Effector memory CD8-positive, alpha-beta T cell (primary cell): Measurements from ENCODE around the gene BASP1.
"Not testable (repeated sequence)": the region's sequence is repeated elsewhere in the genome, so short reads cannot be mapped to it uniquely, and the experiment has no call there.

Experiments
- ATAC-seq: fragments of 150-1000 bp; cut with Tn5 transposase; replicated peaks from 2 replicates; pipeline ENCODE4 v1.10.0; 2021; ENCODE audit warnings: mild to moderate bottlenecking, moderate library complexity
- DNase-seq, 3 experiments: peaks; one replicate each; pipeline ENCODE4 v3.0.0; 2021
- H3K27ac Mint-ChIP-seq, 2 donors: one replicate each; pipeline ENCODE4 v1.8.0; 2022; ENCODE audit warnings: mild to moderate bottlenecking in 2 of 2, mixed read lengths in 2 of 2, moderate library complexity in 2 of 2
- H3K27me3 Mint-ChIP-seq, 2 donors: one replicate each; pipeline ENCODE4 v1.8.0; 2022; ENCODE audit warnings: mixed read lengths in 2 of 2
- H3K36me3 Mint-ChIP-seq: one replicate; pipeline ENCODE4 v1.8.0; 2022; ENCODE audit warnings: mild to moderate bottlenecking, moderate library complexity, mixed read lengths; ENCODE audit not compliant: insufficient read depth
- H3K4me1 Mint-ChIP-seq, 2 donors: one replicate each; pipeline ENCODE4 v1.8.0; 2022; ENCODE audit warnings: low read depth in 2 of 2, mixed read lengths in 2 of 2
- H3K4me3 Mint-ChIP-seq, 2 donors: one replicate each; pipeline ENCODE4 v1.8.0; 2022; ENCODE audit warnings: mild to moderate bottlenecking in 2 of 2, mixed read lengths in 2 of 2, moderate library complexity in 2 of 2
- H3K9me3 Mint-ChIP-seq, 2 donors: one replicate each; pipeline ENCODE4 v1.8.0; 2022; ENCODE audit warnings: mixed read lengths in 2 of 2

BASP1 gene

GRCh38 chr5:17235731-17236330 lies 18.4 kb downstream of the BASP1 start:
- DNase-seq (no peak), ATAC-seq (no peak)
- Mint-ChIP-seq H3K36me3 (no peaks in the 10 kb centered on the region), H3K4me3 (no peak overlapping the region), H3K27ac (no peak overlapping the region), H3K4me1 (no peaks in the 10 kb centered on the region), H3K9me3 (peaks cover 5 to 6% of the 10 kb centered on the region in 2 donors), H3K27me3 (no peaks in the 10 kb centered on the region)

- Mint-ChIP-seq H3K4me1 (no peaks in the 10 kb centered on the region), H3K9me3 (peaks cover 0 to 5% of the 10 kb centered on the region in 2 donors), H3K27me3 (no peaks in the 10 kb centered on the region), H3K27ac (no peak overlapping the region), H3K36me3 (no peaks in the 10 kb centered on the region), H3K4me3 (no peak overlapping the region)
- ATAC-seq: no peak
- DNase-seq: no peak
These were observed 21.1 kb downstream of the BASP1 start for GRCh38 chr5:17238521-17239041.

- Mint-ChIP-seq H3K9me3 (peaks cover 0 to 5% of the 10 kb centered on the region in 2 donors), H3K27me3 (no peaks in the 10 kb centered on the region), H3K4me1 (no peaks in the 10 kb centered on the region), H3K27ac (no peak overlapping the region), H3K4me3 (no peak overlapping the region), H3K36me3 (no peaks in the 10 kb centered on the region)
- ATAC-seq (no peak), DNase-seq (no peak)
These were observed 22.5 kb downstream of the BASP1 start for GRCh38 chr5:17239953-17240352.

- no peak for DNase-seq
- Mint-ChIP-seq H3K4me3 (no peak overlapping the region), H3K36me3 (no peaks in the 10 kb centered on the region), H3K27ac (no peak overlapping the region), H3K9me3 (peaks cover 0 to 5% of the 10 kb centered on the region in 2 donors), H3K4me1 (no peaks in the 10 kb centered on the region), H3K27me3 (no peaks in the 10 kb centered on the region)
- ATAC-seq: no peak
These were observed 23.1 kb downstream of the BASP1 start for GRCh38 chr5:17240487-17240886.

- ATAC-seq (no peak), DNase-seq (no peak)
- no peak overlapping the region for H3K4me3 Mint-ChIP-seq
- H3K36me3 Mint-ChIP-seq: no peaks in the 10 kb centered on the region
- no peaks in the 10 kb centered on the region for H3K4me1 Mint-ChIP-seq
- no peaks in the 10 kb centered on the region for H3K27me3 Mint-ChIP-seq
- no peak overlapping the region for H3K27ac Mint-ChIP-seq
- peaks cover 0 to 5% of the 10 kb centered on the region in 2 donors for H3K9me3 Mint-ChIP-seq
These were observed 24.2 kb downstream of the BASP1 start for GRCh38 chr5:17241635-17242034.

GRCh38 chr5:17243287-17244063 lies 26.0 kb downstream of the BASP1 start:
- no peak for DNase-seq
- Mint-ChIP-seq H3K4me1 (no peaks in the 10 kb centered on the region), H3K27ac (no peak overlapping the region), H3K36me3 (no peaks in the 10 kb centered on the region), H3K27me3 (no peaks in the 10 kb centered on the region), H3K9me3 (peaks cover 0 to 5% of the 10 kb centered on the region in 2 donors), H3K4me3 (no peak overlapping the region)
- no peak for ATAC-seq

GRCh38 chr5:17249029-17249634 lies 31.7 kb downstream of the BASP1 start:
- no peaks in the 10 kb centered on the region for H3K4me1 Mint-ChIP-seq
- DNase-seq (no peak), ATAC-seq (no peak)
- H3K27ac Mint-ChIP-seq: no peak overlapping the region
- H3K4me3 Mint-ChIP-seq: no peak overlapping the region
- H3K9me3 Mint-ChIP-seq: peaks cover 5 to 11% of the 10 kb centered on the region in 2 donors
- no peaks in the 10 kb centered on the region for H3K36me3 Mint-ChIP-seq
- H3K27me3 Mint-ChIP-seq: no peaks in the 10 kb centered on the region

- not testable (repeated sequence) for H3K36me3 Mint-ChIP-seq, H3K4me3 Mint-ChIP-seq, H3K27ac Mint-ChIP-seq, ATAC-seq, H3K4me1 Mint-ChIP-seq, DNase-seq, H3K27me3 Mint-ChIP-seq
- peaks cover 5 to 11% of the 10 kb centered on the region in 2 donors for H3K9me3 Mint-ChIP-seq
These were observed 32.4 kb downstream of the BASP1 start for GRCh38 chr5:17249841-17250240.

- Mint-ChIP-seq H3K27ac (no peak overlapping the region), H3K36me3 (no peaks in the 10 kb centered on the region)
These were observed 35.1 kb downstream of the BASP1 start for GRCh38 chr5:17252543-17252942.

GRCh38 chr5:17255471-17256021 lies 38.1 kb downstream of the BASP1 start:
- Mint-ChIP-seq H3K36me3 (no peaks in the 10 kb centered on the region), H3K27me3 (no peaks in the 10 kb centered on the region), H3K4me1 (no peaks in the 10 kb centered on the region), H3K4me3 (no peak overlapping the region), H3K27ac (no peak overlapping the region), H3K9me3 (peaks cover 9 to 11% of the 10 kb centered on the region in 2 donors)
- peak; percentile 21 for ATAC-seq
- no peak for DNase-seq

More at GRCh38 chr5:17252543-17252942, 35.1 kb downstream of the BASP1 start:
- ATAC-seq (no peak), DNase-seq (no peak)
- Mint-ChIP-seq H3K4me1 (no peaks in the 10 kb centered on the region), H3K4me3 (no peak overlapping the region), H3K9me3 (peaks cover 5 to 11% of the 10 kb centered on the region in 2 donors), H3K27me3 (no peaks in the 10 kb centered on the region)

- DNase-seq (no peak), ATAC-seq (no peak)
- Mint-ChIP-seq H3K4me1 (no peaks in the 10 kb centered on the region), H3K27me3 (no peaks in the 10 kb centered on the region), H3K4me3 (no peak overlapping the region), H3K27ac (no peak overlapping the region), H3K9me3 (peaks cover 9 to 11% of the 10 kb centered on the region in 2 donors), H3K36me3 (no peaks in the 10 kb centered on the region)
These were observed 38.7 kb downstream of the BASP1 start for GRCh38 chr5:17256171-17256570.

- no peaks in the 10 kb centered on the region for H3K36me3 Mint-ChIP-seq
- no peak overlapping the region for H3K27ac Mint-ChIP-seq
- no peak overlapping the region for H3K4me3 Mint-ChIP-seq
- ATAC-seq (no peak), DNase-seq (no peak)
- no peaks in the 10 kb centered on the region for H3K27me3 Mint-ChIP-seq
- H3K9me3 Mint-ChIP-seq: peaks cover 6 to 7% of the 10 kb centered on the region in 2 donors
- no peaks in the 10 kb centered on the region for H3K4me1 Mint-ChIP-seq
These were observed 39.4 kb downstream of the BASP1 start for GRCh38 chr5:17256839-17257238.

- ATAC-seq (no peak), DNase-seq (no peak)
- Mint-ChIP-seq H3K27ac (no peak overlapping the region), H3K9me3 (peaks cover 11 to 13% of the 10 kb centered on the region in 2 donors), H3K4me3 (no peak overlapping the region), H3K4me1 (no peaks in the 10 kb centered on the region), H3K36me3 (peaks cover 2% of the 10 kb centered on the region), H3K27me3 (no peaks in the 10 kb centered on the region)
These were observed 40.4 kb downstream of the BASP1 start for GRCh38 chr5:17257705-17258273.
